OCI-LY3 (cell line): ENCODE results near the gene CD300LG.

ENCODE experiments used
- H2AFZ ChIP-seq: fragments of 200-600, 300-600 bp; shearing (Covaris generic); 2 replicates; pipeline ENCODE4 v1.6.0; 2014; ENCODE audit warnings: antibody characterized with exemption, low read depth, low read length
- H3K27ac ChIP-seq: fragments of 200-600, 300-600 bp; sonication (generic); 2 replicates; pipeline ENCODE4 v1.5.1; 2014; ENCODE audit warnings: mild to moderate bottlenecking, low read length, moderate library complexity, mixed read lengths
- H3K27me3 ChIP-seq: fragments of 200-600, 300-600 bp; sonication (generic); 2 replicates; pipeline ENCODE4 v1.6.1; 2014; ENCODE audit warnings: low read depth, low read length, mixed read lengths
- H3K36me3 ChIP-seq: fragments of 200-600, 300-600 bp; sonication (generic); replicated peaks from 2 replicates; pipeline ENCODE3; 2014; ENCODE audit warnings: low read depth, low read length, mixed read lengths
- H3K4me1 ChIP-seq: fragments of 300-600, 200-600 bp; sonication (generic); 2 replicates; pipeline ENCODE4 v1.6.1; 2014; ENCODE audit warnings: low read length, mixed read lengths
- H3K4me2 ChIP-seq: fragments of 200-600, 300-600 bp; sonication (generic); 2 replicates; pipeline ENCODE4 v1.6.1; 2014; ENCODE audit warnings: low read length, mixed read lengths
- H3K4me3 ChIP-seq: fragments of 300-600, 200-600 bp; sonication (generic); 2 replicates; pipeline ENCODE4 v1.5.1; 2014; ENCODE audit warnings: antibody characterized with exemption, mild to moderate bottlenecking, low read length, moderate library complexity
- H3K79me2 ChIP-seq: fragments of 300-600, 200-600 bp; shearing (Covaris generic); 2 replicates; pipeline ENCODE4 v1.6.1; 2014; ENCODE audit warnings: mild to moderate bottlenecking, low read length, mixed read lengths
- H3K9ac ChIP-seq: fragments of 300-600, 200-600 bp; shearing (Covaris generic); 2 replicates; pipeline ENCODE4 v1.6.0; 2014; ENCODE audit warnings: mild to moderate bottlenecking, low read length, moderate library complexity
- H3K9me3 ChIP-seq: fragments of 200-600, 300-600 bp; shearing (Covaris generic); 2 replicates; pipeline ENCODE4 v1.6.1; 2014; ENCODE audit warnings: low read length, mixed read lengths; ENCODE audit not compliant: insufficient read depth
- H4K20me1 ChIP-seq: fragments of 200-600, 300-600 bp; sonication (generic); 2 replicates; pipeline ENCODE4 v1.6.1; 2016; ENCODE audit warnings: low read length, mixed read lengths; ENCODE audit not compliant: insufficient read depth
- CTCF ChIP-seq: fragments of 200-600, 300-600 bp; sonication (generic); IDR thresholded peaks from 2 replicates; pipeline ENCODE4 v1.5.1; 2014; ENCODE audit warnings: antibody characterized with exemption, low read length, low read depth
- EZH2phosphoT487 ChIP-seq: fragments of 200-600 bp; shearing (Covaris generic); IDR thresholded peaks from 2 replicates; pipeline ENCODE4 v1.6.1; 2018; ENCODE audit warnings: antibody characterized with exemption, mixed run types, low read depth

Gene CD300LG

GRCh38 chr17:43901861-43902589 is 55.0 kb downstream of the CD300LG start:
- H3K4me3 ChIP-seq = no peak overlapping the region
- H3K4me1 ChIP-seq = peaks cover 3% of the 10 kb centered on the region; the same call in 1 of the 2 replicates
- H3K36me3 ChIP-seq = no peaks in the 10 kb centered on the region
- H3K79me2 ChIP-seq = no peaks in the 10 kb centered on the region
- H3K4me2 ChIP-seq = no peak overlapping the region
- no peak overlapping the region for H2AFZ ChIP-seq
- no peaks in the 10 kb centered on the region for H4K20me1 ChIP-seq
- H3K27me3 ChIP-seq = peaks cover 22% of the 10 kb centered on the region
- H3K9me3 ChIP-seq = no peaks in the 10 kb centered on the region
- H3K9ac ChIP-seq = no peak overlapping the region
- no peak overlapping the region for H3K27ac ChIP-seq
- TF ChIP-seq EZH2phosphoT487 = no peak
- TF ChIP-seq CTCF = no peak

GRCh38 chr17:43905400-43905984 is 58.5 kb downstream of the CD300LG start:
- no peak overlapping the region for H2AFZ ChIP-seq
- H3K36me3 ChIP-seq = no peaks in the 10 kb centered on the region
- H3K9me3 ChIP-seq = no peaks in the 10 kb centered on the region
- H3K9ac ChIP-seq = no peak overlapping the region
- peaks cover 6% of the 10 kb centered on the region; the same call in 1 of the 2 replicates for H3K4me1 ChIP-seq
- no peak overlapping the region for H3K4me3 ChIP-seq
- 0 out of 2 replicates have a peak, but pooled peaks cover 3% of the 10 kb centered on the region for H4K20me1 ChIP-seq
- H3K27me3 ChIP-seq = peaks cover 22% of the 10 kb centered on the region
- H3K27ac ChIP-seq = no peak overlapping the region
- no peak overlapping the region for H3K4me2 ChIP-seq
- no peaks in the 10 kb centered on the region for H3K79me2 ChIP-seq
- TF ChIP-seq CTCF = no peak

GRCh38 chr17:43905985-43906852 is 59.2 kb downstream of the CD300LG start:
- no peaks in the 10 kb centered on the region for H3K36me3 ChIP-seq
- peaks cover 6% of the 10 kb centered on the region; the same call in 1 of the 2 replicates for H3K4me1 ChIP-seq
- no peak overlapping the region for H3K27ac ChIP-seq
- H2AFZ ChIP-seq = no peak overlapping the region
- peaks cover 22% of the 10 kb centered on the region for H3K27me3 ChIP-seq
- H3K79me2 ChIP-seq = no peaks in the 10 kb centered on the region
- H4K20me1 ChIP-seq = 0 out of 2 replicates have a peak, but pooled peaks cover 3% of the 10 kb centered on the region
- H3K4me2 ChIP-seq = no peak overlapping the region
- no peaks in the 10 kb centered on the region for H3K9me3 ChIP-seq
- TF ChIP-seq CTCF (no peak), EZH2phosphoT487 (no peak)
- no peak overlapping the region for H3K9ac ChIP-seq
- no peak overlapping the region for H3K4me3 ChIP-seq
